ENCODE measurements around the gene SNRPA1.
"Not testable (repeated sequence)": the region's sequence is repeated elsewhere in the genome, so short reads cannot be mapped to it uniquely, and the experiment has no call there.

The SNRPA1 gene

DNA sequence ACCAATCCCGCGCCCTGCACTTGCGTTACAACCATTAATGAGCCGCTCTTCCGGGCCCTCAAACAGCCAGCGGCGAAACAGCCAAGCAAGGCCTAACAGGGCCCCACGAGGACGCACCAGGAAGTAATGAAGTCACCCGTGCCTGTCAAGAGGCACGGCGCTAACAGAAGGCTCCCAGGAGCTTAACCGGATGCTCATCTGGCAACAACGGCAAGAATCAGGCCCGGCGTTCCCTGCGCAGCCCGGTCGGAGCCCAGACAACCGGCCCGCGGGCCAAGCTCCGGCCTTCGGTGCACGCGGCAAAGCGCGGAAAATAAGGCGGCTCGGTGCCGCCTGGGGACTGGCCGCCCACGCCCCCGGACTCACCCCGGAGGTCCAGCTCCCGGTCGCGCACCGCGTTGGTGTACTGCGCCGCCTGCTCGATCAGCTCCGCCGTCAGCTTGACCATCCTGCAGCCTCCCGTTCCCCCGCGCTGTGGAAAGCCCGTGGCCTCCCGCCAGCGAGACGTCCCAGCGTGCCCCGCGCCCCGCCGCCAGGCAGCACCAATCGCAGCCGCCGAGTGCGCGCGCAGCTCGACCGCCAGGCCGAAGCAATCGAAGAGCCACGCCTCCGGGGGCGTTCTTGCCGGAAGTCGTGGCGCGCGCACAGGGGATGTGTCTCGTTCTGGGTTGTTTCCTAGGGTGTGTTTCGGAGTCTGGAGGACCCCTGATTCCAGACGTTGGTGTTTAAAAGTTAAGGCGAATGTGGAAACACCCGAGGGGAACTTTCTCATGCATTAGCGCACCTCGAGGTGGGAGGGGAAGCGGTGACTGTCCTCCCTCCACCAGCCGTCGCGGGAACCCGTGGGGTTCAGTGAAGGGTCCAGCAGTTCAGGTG lies at the start of gene SNRPA1:
Gene SNRPA1, minus strand, starts transcription at position 518 of the 876 bp plus-strand sequence. Its CDS starts 70 bp downstream, at position 448.
- DNase-seq: peak; percentile 95

DNA sequence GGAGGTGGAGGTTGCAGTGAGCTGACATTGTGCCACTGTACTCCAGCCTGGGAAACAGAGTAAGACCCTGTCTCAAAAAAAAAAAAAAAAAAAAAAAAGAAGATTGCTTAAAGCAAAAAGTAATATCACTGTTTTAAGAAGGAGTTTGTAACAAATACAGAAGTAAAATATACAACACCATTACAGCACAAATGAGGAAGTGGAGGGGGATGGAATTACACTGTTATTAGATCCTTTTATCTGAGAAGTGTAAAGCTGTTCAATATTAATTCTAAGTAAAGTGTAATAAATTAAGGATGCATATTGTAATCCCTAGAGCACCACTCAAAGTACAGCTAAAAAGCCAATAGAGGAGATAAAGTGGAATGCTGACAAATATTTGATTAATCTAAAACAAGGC lies 47.0 kb upstream of the SNRPA1 start:
- no peak for DNase-seq

DNA sequence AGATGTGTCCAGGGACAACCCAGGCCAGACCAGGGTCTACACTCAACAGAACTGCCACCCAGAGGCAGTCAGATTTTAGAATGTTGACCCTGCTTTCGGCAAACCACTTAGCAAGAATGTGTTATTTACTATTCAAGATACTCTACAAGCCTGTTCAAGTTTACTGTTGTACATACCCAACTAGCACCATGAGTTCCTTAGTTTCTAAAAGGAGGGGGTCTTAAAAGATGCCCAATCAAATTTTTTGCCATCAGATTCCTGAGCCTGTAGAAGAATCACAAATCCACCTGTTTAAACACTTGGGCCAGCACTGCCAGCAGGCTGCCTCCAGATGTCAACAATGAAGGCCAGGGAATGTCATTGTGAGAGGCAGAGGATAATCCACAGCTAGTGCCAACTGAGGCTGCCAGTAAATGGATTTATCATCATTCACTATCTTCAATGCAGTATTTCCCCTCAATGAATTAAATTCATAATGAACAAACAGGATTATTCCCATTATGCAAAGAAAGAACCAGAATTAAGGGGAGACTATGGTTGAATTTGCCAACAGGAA lies 43.5 kb upstream of the SNRPA1 start:
- no peak for DNase-seq

DNA sequence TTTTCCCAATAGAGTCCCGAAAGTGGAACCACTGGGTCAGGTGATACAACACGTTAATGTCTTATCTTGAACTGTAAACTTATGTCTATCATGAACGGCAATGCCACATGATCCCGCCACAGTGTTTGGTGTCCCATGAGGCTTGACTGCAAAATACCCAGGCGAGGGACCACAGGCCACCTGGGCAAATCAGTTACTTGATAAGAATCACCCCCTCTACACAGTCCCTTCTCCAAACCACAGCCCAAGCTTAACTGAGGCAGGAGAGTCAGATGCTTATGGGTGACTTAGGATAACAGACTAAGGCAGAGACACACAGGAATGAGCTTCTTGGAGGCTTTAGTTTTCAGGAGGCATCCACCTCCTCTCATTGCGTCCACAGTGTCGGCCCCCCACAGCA lies 42.9 kb upstream of the SNRPA1 start:
- no peak for DNase-seq

DNA sequence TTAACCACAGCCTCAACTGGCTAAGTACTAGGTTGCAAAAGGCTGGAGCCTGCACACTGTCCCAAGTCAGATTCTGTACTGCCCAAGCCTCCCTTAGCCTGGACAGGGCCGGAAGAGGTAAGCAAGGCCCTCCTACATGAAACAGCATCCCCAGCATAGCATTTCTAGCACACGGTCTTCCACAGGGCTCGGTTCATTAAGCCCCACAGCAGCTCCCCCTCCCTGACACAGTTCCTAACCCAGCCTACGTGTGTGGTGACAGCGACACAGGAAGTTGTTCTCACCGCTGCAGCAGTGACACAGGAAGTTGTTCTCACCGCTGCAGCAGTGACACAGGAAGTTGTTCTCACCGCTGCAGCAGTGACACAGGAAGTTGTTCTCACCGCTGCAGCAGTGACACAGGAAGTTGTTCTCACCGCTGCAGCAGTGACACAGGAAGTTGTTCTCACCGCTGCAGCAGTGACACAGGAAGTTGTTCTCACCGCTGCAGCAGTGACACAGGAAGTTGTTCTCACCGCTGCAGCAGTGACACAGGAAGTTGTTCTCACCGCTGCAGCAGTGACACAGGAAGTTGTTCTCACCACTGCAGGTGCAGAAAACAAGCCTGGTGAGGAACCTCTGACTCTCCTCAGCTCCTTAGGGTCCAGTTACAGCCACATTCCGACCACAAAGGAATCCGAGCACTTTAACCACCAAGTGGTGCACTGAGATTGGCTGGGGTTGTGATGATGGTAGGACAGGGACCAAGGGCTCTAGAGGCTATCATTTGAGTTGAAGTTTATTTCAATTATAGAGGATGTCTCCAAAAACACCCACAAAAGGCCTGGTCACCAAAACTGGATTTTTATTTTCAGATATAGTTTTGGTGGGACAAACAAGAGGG lies 39.1 kb upstream of the SNRPA1 start:
- not testable (repeated sequence) for DNase-seq

DNA sequence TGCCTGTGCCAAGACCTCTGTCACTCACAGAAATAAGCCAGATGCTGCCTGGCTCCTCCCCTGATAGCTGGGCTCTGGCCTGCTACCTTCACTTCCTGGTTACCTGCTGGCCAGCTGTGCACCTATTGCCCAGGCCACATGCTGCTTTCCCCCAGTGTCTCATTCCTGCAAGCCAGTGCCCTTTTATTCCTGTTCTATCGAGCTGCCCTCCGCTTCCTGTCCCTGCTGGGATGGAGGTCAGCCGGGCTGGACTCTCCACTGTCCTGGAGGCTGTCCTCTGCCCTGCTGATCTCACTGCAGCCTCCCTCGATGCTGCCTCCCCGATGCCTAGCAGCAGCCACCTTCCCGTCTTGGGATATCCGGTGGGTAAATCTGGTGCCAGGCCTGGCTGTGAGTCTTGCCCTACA lies 37.0 kb upstream of the SNRPA1 start:
- DNase-seq: no peak

DNA sequence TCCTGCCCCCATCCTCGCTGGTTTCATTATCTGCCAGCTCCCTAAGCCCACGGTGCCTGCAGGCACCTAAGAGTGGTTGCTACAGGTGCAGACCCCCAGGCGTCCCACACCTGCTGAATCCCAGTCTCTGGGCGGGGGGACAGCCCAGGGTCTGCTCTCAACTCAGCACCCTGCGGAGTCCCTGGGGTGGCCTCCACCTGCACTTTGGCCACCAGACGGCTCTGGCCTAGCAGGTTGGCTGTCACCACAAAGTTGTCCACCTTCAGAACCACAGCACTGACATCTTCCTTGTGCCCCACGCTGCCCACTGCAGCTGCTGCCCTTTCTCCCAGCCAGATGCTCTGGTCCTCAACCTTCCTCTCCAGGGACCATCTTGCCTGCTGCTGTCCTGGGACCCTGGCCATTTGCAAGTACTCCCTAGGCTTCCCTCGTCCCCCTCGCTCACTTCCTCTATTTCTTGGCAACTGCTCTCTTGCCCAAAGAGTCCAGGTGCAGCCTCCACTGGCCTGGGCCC lies 34.9 kb upstream of the SNRPA1 start:
- no peak for DNase-seq

DNA sequence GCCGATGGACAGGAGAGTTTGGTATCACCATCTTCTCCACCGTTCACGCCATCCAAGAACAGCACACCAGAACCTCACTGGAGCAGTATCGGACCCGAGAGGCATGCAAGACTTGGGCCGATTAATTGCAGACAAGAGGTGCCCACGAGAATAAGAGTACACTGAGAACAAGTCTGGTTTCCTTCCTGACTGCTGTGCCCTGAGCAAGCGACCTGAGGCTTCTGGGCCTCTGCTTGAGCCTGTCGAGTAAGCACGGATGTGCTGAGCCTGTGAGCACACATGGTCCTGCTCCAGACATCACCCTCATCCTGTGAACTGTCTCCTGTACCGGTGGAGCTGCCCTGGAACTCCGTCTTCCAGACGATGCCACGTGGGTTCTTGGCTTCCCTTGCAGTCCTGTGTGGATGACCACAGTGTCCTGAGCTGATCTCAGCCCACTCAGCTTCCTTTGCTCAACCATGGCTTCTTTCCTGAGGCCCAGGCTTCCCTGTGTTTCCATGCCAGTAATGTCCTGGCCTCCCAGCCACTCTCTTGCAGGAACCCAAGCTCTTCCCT lies 34.3 kb upstream of the SNRPA1 start:
- DNase-seq: no peak

DNA sequence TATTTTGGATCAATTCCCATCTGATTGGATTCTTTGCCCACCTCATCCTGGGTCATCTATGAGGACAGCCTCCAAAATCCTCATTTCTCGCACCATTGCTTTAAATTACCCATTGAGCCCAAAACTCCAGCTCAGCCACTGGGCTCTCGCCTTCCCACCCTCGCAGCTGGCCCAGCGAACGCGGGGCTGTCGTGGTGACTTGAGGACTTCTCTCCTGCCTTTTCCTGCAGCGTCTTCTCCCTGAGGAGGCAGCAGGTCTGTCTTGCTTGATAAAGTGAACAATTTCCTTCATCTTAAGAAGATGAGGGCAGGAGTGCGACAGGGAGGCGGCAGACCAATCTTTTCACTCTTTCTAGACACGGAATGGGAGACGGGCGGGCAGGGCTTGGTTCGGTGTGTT lies 33.0 kb upstream of the SNRPA1 start:
- DNase-seq: no peak

DNA sequence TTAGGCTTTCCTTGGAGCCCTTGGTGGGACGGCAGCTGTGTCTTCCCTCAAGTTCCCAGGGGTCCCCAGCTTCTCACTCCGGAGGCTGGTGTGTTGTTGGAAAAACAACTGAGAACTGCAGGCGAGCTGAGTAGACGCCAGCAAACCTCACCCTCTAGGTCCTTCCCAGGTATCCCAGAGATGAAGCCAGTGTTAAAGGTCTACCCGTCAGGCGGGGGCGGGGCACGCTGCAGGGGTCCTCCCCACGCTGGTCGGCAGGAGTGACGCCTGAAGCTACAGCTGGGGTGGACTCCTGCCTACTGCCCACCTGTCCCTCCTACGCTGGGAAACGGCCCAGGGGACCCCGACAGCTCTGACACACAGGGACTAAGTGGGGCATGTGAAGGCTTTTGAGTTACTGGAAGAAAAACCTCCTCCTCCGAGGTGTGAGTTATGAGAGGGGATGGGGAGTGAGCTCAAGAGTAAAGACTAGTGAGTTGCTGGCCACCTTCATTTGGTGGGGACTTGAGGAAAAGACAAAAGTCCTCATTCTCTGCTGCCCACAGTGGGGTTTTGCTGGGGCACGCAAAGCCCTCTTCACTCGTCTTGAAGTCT lies 32.2 kb upstream of the SNRPA1 start:
- DNase-seq: no peak

DNA sequence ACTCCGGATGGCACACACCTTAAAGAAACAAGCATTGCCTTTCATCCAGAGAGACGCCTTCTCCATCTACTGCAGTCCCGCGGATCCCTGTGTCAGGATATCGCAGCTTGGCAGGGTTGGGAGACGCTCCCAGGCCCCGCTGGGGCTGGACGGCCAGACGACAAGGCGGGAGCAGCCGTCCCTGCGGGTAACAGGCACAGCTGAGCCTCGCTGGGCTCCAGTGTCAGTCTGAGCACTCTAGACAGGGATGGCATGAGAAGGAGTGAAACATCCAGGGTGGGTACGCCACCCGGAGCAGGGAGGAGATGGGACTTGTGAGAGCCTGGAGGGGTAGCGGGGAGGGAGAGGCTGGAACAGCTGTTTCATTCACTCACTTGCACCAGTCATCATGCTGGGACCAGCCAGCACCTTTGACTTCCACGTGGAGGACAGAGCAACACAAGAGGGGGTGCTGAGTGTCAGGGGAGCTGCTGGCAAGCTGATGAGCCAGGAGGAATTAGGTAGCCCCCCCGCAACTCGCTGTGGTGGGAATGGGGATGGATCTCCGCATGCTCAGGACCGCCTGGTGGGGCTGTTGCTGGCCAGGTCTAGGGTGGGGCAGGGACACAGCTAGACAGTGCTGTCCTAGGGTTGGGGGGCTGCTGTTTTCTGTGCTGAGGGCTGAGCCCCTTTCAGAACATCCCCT lies 31.6 kb upstream of the SNRPA1 start:
- no peak for DNase-seq

DNA sequence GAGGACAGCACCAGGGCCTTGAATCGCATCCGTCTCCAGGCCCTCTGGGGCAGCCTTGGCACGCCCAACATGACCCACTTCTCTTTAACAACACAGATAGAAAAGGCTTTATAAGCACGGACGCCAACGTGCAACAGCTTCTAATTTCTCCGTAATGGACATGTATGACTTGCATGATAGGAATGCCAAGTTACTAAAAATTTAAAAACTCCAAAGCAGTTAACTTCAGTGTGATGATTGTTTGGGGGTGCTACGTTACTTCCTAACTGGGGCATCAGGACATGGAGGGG lies 30.9 kb upstream of the SNRPA1 start:
- DNase-seq: no peak

DNA sequence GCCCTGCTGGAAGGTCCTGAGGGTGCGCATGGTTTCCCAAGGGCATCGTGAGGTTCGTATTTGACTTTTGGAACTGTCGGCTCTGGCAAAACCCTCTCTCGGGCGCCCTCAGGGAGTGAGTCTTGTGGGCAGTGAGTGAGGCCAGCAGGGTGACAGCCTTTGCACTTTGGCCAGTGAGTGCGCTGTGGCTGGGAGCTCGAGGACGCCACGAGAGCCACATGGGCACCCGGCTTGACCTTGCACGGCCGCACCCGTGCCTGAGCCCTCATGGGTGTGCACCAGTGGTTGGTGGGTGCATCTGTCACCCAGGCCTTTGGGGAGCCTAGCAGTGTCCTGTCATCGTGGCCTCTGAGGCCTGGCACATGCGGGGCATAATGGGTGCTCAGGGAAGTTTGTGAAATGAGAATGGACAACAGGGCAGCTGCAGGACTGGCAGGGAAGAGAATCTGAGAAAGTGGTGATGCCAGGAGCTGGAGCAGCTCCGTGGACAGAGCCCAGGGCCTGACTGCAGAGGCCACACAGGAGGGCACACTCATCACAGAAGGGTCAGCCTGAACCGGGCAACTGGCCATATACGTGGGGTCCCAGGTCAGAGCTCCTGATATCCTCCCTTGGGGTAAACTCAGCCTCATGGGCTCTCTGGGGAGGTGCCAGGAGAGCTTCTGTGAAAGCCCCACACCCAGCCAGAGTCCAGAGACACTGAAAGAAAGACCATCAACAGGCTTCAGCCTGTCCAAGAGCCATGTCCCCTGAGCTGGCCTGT lies 30.4 kb upstream of the SNRPA1 start:
- no peak for DNase-seq

DNA sequence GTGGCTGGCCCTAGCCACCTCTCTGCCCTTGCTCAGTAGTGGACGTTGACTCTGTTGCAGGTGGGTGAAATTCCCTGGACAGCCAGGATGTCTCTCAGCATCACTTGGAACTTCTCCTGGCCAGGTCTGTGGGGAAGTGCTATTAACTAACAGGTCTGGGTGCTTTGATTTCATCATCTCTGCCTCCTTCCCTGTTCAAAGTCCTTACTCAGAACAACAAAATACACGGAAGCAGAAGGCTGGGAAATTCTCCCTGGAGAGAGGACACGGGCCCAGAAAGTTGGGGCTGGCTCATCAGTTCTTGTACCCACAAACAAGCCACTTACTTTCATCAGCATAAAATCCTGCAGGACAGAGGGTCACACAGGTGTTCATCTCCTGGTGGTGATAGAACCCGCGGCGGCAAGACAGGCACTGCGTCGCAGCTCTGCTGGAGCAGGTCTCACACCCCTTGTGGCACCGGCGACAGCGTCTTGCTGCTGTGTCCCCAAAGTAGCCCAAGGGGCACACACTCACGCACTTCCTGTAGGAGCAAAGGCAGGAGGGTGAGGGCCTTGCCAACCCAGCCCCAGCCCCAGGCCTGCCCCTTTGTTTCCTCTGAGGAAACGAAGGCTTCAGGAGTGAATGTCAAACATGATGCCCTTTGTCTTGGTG lies 29.6 kb upstream of the SNRPA1 start:
- no peak for DNase-seq

DNA sequence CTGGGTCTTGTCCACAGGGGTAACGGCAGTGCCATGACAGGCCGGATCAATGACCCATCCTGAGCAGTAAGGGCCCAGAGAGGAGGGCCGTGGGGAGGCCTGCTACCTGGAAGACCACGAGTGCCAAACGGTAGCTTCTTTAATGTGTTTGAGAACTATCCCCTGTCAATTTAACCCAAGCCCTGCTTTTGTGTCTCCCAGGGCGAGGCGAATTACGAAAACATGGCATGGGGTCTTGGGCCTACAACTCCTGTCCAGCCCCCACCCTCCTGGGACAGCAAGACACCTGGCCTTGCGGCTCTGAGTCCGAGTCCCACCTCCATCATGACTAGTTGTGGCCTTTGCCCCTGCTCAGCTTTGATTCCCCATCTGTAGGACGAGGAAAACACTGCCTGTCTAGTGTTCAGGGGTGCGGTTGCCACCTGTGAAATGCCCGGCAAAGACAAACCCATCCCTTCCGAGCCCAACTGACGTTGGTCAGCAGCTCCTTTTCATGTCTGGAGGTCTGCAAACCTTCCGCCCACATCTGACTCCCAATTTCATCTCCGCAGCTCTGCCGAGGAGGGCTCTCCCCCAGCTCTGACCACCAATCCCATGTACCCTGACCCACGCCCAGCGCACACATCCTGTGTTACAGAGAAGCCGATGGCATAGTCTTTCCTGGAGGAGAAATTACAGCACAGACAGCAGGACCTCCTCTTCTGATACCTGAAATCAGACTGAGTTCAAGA lies 28.9 kb upstream of the SNRPA1 start:
- no peak for DNase-seq

DNA sequence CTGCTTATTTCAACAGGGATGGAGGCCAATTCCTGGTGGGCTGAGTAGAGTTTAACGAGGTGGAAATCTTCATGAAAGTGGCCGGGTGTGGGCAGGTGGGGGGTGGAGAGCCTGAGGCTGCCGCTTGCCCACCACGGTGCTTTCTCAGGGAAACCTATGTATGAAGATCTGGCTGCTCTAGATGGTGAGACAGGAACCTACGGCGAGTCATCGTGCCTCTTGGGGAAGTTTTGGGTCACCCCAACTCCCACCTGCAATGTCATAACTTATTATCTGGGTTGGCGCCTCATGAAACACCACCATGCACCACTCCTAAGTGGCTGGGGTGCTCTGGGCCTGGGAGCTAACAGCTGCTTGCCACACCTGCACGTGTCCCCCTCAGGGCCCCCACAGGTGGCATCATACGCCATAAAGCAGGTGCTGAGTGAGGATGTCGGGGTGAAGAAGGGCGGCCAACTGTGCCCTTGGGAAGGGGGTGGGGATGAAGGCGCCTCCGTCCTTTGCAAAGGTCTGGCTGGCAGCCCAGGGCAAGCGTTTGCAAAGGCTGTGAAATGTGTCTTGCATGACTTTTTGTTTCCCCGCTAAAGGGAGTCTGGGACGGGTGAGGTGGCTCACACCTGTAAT lies 27.9 kb upstream of the SNRPA1 start:
- no peak for DNase-seq

DNA sequence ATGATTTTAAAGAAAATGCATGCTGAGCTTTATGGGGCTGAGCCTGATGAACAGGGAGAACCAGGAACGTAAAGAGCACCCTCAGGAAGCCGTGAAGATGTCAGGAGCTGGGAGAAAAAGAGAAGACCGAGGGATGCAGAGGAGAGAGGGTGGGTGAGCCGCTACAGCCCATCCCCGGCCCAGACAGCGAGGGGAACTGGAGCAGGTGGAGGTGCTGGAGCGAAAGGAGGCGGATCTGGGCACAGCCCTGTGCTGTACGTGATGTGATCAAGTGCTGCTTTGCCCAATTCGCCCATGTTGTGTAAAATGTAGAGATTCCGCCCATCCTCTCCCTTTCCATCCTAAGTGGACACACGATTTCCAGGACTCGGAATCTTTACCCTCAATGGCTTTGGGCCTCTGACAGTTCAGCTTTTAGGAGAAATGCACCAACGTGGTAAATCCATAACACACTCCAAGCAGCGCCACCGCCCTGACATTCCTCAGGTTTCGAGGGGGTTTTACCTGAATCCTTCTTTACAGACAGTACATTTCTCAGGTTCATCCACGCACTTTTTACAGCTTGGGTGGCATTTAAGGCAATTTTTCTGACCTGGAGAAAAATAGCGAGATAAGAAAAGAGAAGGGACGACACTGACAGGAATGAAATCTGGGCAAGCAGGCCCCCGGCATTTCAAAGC lies 27.1 kb upstream of the SNRPA1 start:
- no peak for DNase-seq

DNA sequence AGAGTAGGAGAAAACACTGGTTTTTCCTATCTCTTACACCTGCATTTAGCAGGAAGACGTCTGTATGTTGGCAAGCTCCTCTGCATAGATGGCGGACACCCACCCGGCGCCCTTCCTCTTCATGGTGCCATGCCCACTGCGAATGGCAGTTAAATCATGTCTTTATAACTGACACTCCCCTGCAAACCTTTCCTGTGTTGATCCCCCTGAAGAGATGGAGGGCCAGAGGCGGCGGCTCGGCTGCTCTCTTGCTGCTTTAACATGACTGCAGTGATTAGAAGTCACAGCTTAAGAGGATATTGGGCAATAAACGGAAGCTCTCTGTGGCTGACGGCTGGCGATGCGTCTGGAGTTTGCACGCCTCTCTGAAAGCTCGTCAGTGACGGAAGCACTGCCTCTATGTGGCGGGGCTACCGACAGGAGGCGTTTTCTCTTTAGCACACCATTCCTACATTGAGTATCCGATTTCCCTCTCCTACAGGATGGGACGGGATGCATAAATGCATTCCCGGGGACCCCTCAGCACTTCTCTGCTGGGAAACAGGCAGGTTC lies 25.5 kb upstream of the SNRPA1 start:
- peak; percentile 79 for DNase-seq

DNA sequence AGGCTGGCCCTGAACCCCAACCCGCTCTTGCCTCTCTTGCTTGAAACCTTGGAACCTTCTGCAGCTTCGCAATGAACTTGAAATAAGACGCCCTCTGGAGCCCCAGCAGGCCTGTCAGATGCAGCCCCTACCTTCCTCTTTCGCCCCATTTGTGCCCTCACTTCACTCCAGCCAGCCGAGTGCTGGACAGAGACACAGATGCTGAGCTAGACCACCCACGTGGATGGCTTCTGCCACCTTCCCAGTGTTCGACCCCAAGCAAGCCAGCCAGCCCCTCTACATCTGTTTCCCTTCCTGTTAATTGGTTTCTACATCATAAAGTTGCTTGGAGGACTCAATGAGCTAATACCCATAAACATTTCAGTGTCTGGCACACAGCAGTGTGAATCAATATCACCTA lies 23.8 kb upstream of the SNRPA1 start:
- no peak for DNase-seq

All from OCI-M1 (cell line).